Peyer's patch (tissue), 4 donors: ENCODE measurements around the gene REXO1. TPM values are rescaled to one million over a fixed set of nuclear protein-coding genes. Genes with fewer than 3 reads are reported as not detected.

Experiments used
- DNase-seq, 3 donors: peaks; one replicate each; pipeline ENCODE4 v3.0.0-alpha.2; 2017 to 2019
- H3K27ac ChIP-seq, 4 donors: fragments of 200-600 bp; sonication (generic); one replicate each; pipeline ENCODE4 v1.5.1; 2016 to 2019
- H3K27me3 ChIP-seq, 2 donors: fragments of 200-600 bp; sonication (generic); one replicate each; pipeline ENCODE4 v1.5.1; 2019
- H3K36me3 ChIP-seq, 3 donors: fragments of 200-600 bp; sonication (generic); one replicate each; pipeline ENCODE4 v1.5.1; 2016 to 2019
- H3K4me1 ChIP-seq, 4 donors: fragments of 200-600 bp; sonication (generic); one replicate each; pipeline ENCODE4 v1.5.1; 2016 to 2019
- H3K4me3 ChIP-seq, 4 donors: fragments of 200-600 bp; sonication (generic); 1 replicate in 3 of 4; 2 replicates in 1 of 4; pipeline ENCODE4 v1.5.1; 2016 to 2019; ENCODE audit warnings: mild to moderate bottlenecking in 1 of 4
- H3K9me3 ChIP-seq, 4 donors: fragments of 200-600 bp; sonication (generic); one replicate each; pipeline ENCODE4 v1.5.1; 2016 to 2019; ENCODE audit warnings: mild to moderate bottlenecking in 1 of 4
- CTCF ChIP-seq, 6 experiments: fragments of 450-650 bp in 4 of 6; fragments of 200-600 bp in 2 of 6; sonication (generic) in 1 of 6; IDR thresholded peaks; one replicate each; pipeline ENCODE4 v1.5.1; 2017 to 2019; ENCODE audit warnings: antibody characterized with exemption in 6 of 6, mild to moderate bottlenecking in 3 of 6, moderate library complexity in 1 of 6
- POLR2A ChIP-seq, 2 donors: fragments of 450-650 bp; IDR thresholded peaks; one replicate each; pipeline ENCODE4 v1.5.1; 2017; ENCODE audit warnings: antibody characterized with exemption in 2 of 2, mild to moderate bottlenecking in 2 of 2, moderate library complexity in 2 of 2
- total RNA-seq, 4 donors: library from RNA; depleted of rRNA; stranded (reverse); fragments of >200 nt; gene quantifications; one replicate each; pipeline ENCODE4 v1.1.0, GENCODE V29; 2016

The REXO1 gene
- total RNA-seq, 4 donors from 2014 or later = 47.0 to 101 (median 57.2) TPM

GRCh38 chr19:1789261-1790041 is 58.8 kb downstream of the REXO1 start:
- TF ChIP-seq POLR2A (IDR thresholded peaks at IDR 0.05) (no peak), CTCF (IDR thresholded peaks at IDR 0.05) (no peak)
- peaks cover 0 to 5% (median 0%) of the 10 kb centered on the region in 4 donors for H3K4me1 ChIP-seq
- H3K4me3 ChIP-seq = no peak overlapping the region
- no peaks in the 10 kb centered on the region for H3K9me3 ChIP-seq
- H3K36me3 ChIP-seq = no peaks in the 10 kb centered on the region
- H3K27ac ChIP-seq = no peak overlapping the region
- no peaks in the 10 kb centered on the region for H3K27me3 ChIP-seq
- DNase-seq = no peak

GRCh38 chr19:1787116-1787515 is 61.2 kb downstream of the REXO1 start:
- no peak for DNase-seq
- Histone ChIP-seq H3K27ac (no peak overlapping the region), H3K4me1 (peaks cover 0 to 5% (median 0%) of the 10 kb centered on the region in 4 donors), H3K27me3 (no peaks in the 10 kb centered on the region), H3K4me3 (no peak overlapping the region), H3K9me3 (peaks cover 0 to 3% (median 0%) of the 10 kb centered on the region in 4 donors), H3K36me3 (no peaks in the 10 kb centered on the region)
- TF ChIP-seq CTCF (IDR thresholded peaks at IDR 0.05) = no peak
- TF ChIP-seq POLR2A (IDR thresholded peaks at IDR 0.05) = no peak

- Histone ChIP-seq H3K9me3 (peaks cover 0 to 8% (median 2%) of the 10 kb centered on the region in 4 donors), H3K36me3 (no peaks in the 10 kb centered on the region), H3K4me1 (peaks cover 0 to 5% (median 0%) of the 10 kb centered on the region in 4 donors), H3K27ac (no peak overlapping the region), H3K4me3 (no peak overlapping the region), H3K27me3 (no peaks in the 10 kb centered on the region)
- DNase-seq = no peak
- no peak for TF ChIP-seq CTCF (IDR thresholded peaks at IDR 0.05)
- no peak for TF ChIP-seq POLR2A (IDR thresholded peaks at IDR 0.05)
These were observed 61.6 kb downstream of the REXO1 start for GRCh38 chr19:1786668-1787067.

GRCh38 chr19:1785310-1785709 is 63.0 kb downstream of the REXO1 start:
- Histone ChIP-seq H3K4me1 (peaks cover 0 to 5% (median 0%) of the 10 kb centered on the region in 4 donors), H3K27me3 (peaks cover 0 to 2% of the 10 kb centered on the region in 2 donors), H3K9me3 (peaks cover 0 to 9% (median 2%) of the 10 kb centered on the region in 4 donors), H3K4me3 (no peak overlapping the region), H3K27ac (no peak overlapping the region), H3K36me3 (no peaks in the 10 kb centered on the region)
- no peak for DNase-seq
- TF ChIP-seq POLR2A (IDR thresholded peaks at IDR 0.05) (no peak), CTCF (IDR thresholded peaks at IDR 0.05) (no peak)

GRCh38 chr19:1783874-1784273 is 64.4 kb downstream of the REXO1 start:
- no peak for TF ChIP-seq POLR2A (IDR thresholded peaks at IDR 0.05)
- TF ChIP-seq CTCF (IDR thresholded peaks at IDR 0.05) = no peak
- Histone ChIP-seq H3K4me1 (no peaks in the 10 kb centered on the region), H3K27ac (no peak overlapping the region), H3K9me3 (peaks cover 0 to 9% (median 2%) of the 10 kb centered on the region in 4 donors), H3K4me3 (no peak overlapping the region), H3K36me3 (no peaks in the 10 kb centered on the region), H3K27me3 (peaks cover 0 to 10% of the 10 kb centered on the region in 2 donors)
- DNase-seq = no peak
